HG02938 (cell line): Measurements from ENCODE around the gene ABCG2.

Source experiments
- ATAC-seq: cut with Tn5 transposase; IDR thresholded peaks from one replicate; pipeline ENCODE4 v1.9.1; 2021; ENCODE audit warnings: mild to moderate bottlenecking, moderate library complexity; ENCODE audit not compliant: unreplicated experiment

ABCG2 gene

GRCh38 chr4:88158489-88159228 is at the start of gene ABCG2:
Gene ABCG2, minus strand, starts transcription at chr4:88158639. Its CDS starts 18,644 bp downstream, at chr4:88139995.
- ATAC-seq: peak; percentile 45

GRCh38 chr4:88208156-88208555 is 49.7 kb upstream of the ABCG2 start:
- no peak for ATAC-seq

GRCh38 chr4:88207171-88207570 is 48.7 kb upstream of the ABCG2 start:
- no peak for ATAC-seq

- no peak for ATAC-seq
These were observed 46.4 kb upstream of the ABCG2 start for GRCh38 chr4:88204882-88205281.

GRCh38 chr4:88202443-88202842 is 44.0 kb upstream of the ABCG2 start:
- ATAC-seq: no peak

GRCh38 chr4:88200186-88200585 is 41.7 kb upstream of the ABCG2 start:
- ATAC-seq: no peak

- no peak for ATAC-seq
These were observed 38.2 kb upstream of the ABCG2 start for GRCh38 chr4:88196523-88197185.

GRCh38 chr4:88196013-88196365 is 37.5 kb upstream of the ABCG2 start:
- no peak for ATAC-seq

- ATAC-seq: no peak
These were observed 37.0 kb upstream of the ABCG2 start for GRCh38 chr4:88195328-88196012.

GRCh38 chr4:88191404-88191803 is 33.0 kb upstream of the ABCG2 start:
- no peak for ATAC-seq

GRCh38 chr4:88189881-88190585 is 31.6 kb upstream of the ABCG2 start:
- ATAC-seq: no peak

- no peak for ATAC-seq
These were observed 30.9 kb upstream of the ABCG2 start for GRCh38 chr4:88189418-88189738.

GRCh38 chr4:88188738-88189417 is 30.4 kb upstream of the ABCG2 start:
- no peak for ATAC-seq

GRCh38 chr4:88187766-88188165 is 29.3 kb upstream of the ABCG2 start:
- no peak for ATAC-seq

- no peak for ATAC-seq
These were observed 27.5 kb upstream of the ABCG2 start for GRCh38 chr4:88185906-88186305.

GRCh38 chr4:88179261-88179660 is 20.8 kb upstream of the ABCG2 start:
- ATAC-seq: no peak

- no peak for ATAC-seq
These were observed 20.3 kb upstream of the ABCG2 start for GRCh38 chr4:88178626-88179231.

GRCh38 chr4:88177983-88178625 is 19.7 kb upstream of the ABCG2 start:
- ATAC-seq: no peak

- no peak for ATAC-seq
These were observed 14.5 kb upstream of the ABCG2 start for GRCh38 chr4:88172987-88173386.

GRCh38 chr4:88171206-88171605 is 12.8 kb upstream of the ABCG2 start:
- ATAC-seq: no peak
